ENCODE measurements around the gene CFDP1. TPM values are rescaled to one million over a fixed set of nuclear protein-coding genes. Genes with fewer than 3 reads are reported as not detected.

Gene CFDP1
- 10 to 100 TPM; 34.7 to 39.9 TPM for total RNA-seq

DNA sequence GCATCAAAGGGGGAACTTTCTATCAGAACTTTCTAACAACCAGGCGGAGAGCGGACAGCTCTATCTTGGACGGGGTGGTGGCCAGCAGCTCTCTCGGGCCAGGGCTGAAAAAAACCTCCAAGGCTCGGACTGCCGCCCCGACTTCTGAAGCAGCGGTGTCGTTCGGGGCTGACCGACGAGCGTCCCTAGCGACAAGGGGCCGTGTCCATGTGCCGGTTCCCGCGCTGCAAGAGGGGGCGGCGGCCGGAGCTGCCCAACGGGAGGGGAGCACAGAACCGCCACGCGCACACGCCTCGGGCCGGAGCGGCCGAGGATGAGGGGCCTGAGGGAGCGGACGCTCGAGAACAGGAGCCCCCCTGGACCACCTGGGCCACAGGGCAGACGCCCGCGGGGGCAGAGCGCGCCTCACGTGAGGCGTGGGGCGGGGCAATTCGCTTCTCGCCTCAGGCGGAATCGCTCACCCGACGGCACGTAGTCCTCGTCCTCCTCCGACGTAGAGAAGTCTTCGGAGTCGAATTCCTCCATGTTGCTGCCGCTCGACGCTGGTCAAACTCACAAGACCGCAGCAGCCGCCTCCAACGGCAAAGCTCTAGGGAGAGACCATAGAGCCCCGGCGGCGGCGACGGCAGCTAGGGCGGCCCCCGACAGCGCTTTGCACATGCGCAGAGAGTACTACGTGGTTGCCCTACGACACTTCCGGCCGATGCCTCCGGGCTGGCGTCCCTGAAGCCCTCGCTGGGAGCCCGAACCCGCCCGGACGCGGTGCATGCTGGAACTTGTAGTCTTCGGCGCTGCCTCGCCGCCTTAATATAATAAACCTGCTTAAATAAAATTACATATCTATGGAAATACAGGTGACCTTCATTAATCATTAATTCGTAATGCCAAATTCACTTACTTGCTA is at the start of gene CFDP1:
Gene CFDP1, minus strand, starts transcription at position 676 of the 904 bp plus-strand sequence. Its CDS starts 151 bp downstream, at position 525.
- POLR2A ChIA-PET = interaction anchor here (0.6 to 2.3 kb wide), 10 partner anchors 12 to 427 kb away, joined by 3 to 12 read pairs (median 5); partner anchors contain the start of genes KARS1, TERF2IP and TMEM170A
- TF ChIP-seq, protein P1, sequence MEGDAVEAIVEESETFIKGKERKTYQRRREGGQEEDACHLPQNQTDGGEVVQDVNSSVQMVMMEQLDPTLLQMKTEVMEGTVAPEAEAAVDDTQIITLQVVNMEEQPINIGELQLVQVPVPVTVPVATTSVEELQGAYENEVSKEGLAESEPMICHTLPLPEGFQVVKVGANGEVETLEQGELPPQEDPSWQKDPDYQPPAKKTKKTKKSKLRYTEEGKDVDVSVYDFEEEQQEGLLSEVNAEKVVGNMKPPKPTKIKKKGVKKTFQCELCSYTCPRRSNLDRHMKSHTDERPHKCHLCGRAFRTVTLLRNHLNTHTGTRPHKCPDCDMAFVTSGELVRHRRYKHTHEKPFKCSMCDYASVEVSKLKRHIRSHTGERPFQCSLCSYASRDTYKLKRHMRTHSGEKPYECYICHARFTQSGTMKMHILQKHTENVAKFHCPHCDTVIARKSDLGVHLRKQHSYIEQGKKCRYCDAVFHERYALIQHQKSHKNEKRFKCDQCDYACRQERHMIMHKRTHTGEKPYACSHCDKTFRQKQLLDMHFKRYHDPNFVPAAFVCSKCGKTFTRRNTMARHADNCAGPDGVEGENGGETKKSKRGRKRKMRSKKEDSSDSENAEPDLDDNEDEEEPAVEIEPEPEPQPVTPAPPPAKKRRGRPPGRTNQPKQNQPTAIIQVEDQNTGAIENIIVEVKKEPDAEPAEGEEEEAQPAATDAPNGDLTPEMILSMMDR (IDR thresholded peaks at IDR 0.05) = no peak
- DNase-seq (peak; percentile 96), ATAC-seq (peak; percentile 92)
- Mint-ChIP-seq H3K27me3 (no peaks in the 10 kb centered on the region), H3K27ac (peak within 1 kb of the TSS; percentile 94), H3K9me3 (no peaks in the 10 kb centered on the region), H3K4me1 (ENCODE audit: low read depth) (peaks cover 29% of the 10 kb centered on the region), H3K4me3 (peak within 1 kb of the TSS; percentile 77), H3K36me3 (ENCODE audit: low read depth) (peaks cover 15% of the 10 kb centered on the region)
- CTCF ChIA-PET = interaction anchor here (0.9 to 3.6 kb wide), 12 partner anchors 9 to 234 kb away, joined by 3 to 13 read pairs (median 4); partner anchors contain the start of genes KARS1, TERF2IP and TMEM170A
- intact Hi-C loops (cut with micrococcal nuclease) = no loop called here

DNA sequence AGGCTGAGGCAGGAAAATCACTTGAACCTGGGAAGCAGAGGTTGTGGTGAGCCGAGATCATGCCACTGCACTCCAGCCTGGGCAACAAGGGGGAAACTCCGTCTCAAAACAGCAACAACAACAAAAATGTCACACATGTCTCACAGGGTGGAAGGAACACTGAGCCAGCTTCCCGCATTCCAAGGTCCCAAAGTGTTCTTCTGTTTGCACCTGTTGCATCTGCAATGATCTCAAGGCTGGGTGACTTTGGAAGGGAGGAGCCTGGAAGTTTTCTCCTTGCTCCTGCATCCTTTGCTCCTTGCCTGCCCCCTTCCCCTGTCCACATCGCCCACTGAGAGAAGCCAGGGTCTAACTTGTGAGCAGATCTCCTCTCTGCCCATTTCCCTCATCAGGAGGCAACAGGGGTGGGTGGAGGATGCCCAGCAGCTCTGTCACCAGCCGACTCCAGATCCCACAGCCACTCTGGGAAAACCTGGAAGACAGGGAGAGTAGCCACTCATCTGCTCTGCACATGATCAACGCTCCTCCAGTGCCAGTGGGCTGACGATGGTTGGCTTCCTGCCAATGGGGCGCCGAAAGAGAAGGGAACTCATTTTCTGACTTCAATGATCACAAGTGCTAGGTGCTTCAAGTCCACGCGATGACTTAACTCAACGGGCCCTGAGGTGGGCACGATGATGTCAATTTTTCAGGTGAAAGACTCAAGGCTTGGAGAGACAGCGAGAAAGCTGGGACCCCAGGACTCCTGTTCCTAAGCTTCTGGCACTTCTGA is 49.3 kb upstream of the CFDP1 start:
- no peaks in the 10 kb centered on the region for H3K36me3 Mint-ChIP-seq (ENCODE audit: low read depth)
- peaks cover 7% of the 10 kb centered on the region for H3K27me3 Mint-ChIP-seq
- DNase-seq (no peak), ATAC-seq (no peak)
- intact Hi-C loops (cut with micrococcal nuclease) = no loop called here
- CTCF ChIA-PET = interaction anchor here (0.9 kb wide), 2 partner anchors 9 to 17 kb away, joined by 3 read pairs; no protein-coding TSS in a partner anchor
- no peaks in the 10 kb centered on the region for H3K4me1 Mint-ChIP-seq (ENCODE audit: low read depth)
- TF ChIP-seq, protein P1 (IDR thresholded peaks at IDR 0.05) = no peak
- no peak overlapping the region for H3K27ac Mint-ChIP-seq
- no peaks in the 10 kb centered on the region for H3K9me3 Mint-ChIP-seq
- H3K4me3 Mint-ChIP-seq = no peak overlapping the region
- POLR2A ChIA-PET = no interaction called here

DNA sequence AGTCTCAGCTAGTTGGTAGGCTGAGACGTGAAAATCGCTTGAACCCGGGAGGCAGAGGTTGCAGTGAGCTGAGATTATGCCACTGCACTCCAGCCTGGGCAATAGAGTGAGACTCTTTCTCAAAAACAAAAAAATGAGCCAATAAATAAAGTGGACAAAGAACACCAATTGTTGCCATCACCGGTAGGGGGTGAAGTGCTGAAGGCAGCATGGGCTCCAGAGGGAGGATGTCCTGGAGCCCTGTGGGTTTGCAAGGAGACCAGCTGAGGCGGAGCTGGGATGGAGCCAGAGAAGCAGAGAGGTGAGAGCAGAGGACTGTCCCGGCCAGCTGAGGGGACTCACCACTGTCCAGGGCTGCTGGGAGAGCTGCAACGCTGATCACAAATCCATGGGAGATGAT is 48.2 kb upstream of the CFDP1 start:
- POLR2A ChIA-PET = interaction anchor here (0.6 to 0.7 kb wide), 2 partner anchors 27 to 1700 kb away, joined by 3 read pairs; no protein-coding TSS in a partner anchor
- peaks cover 3% of the 10 kb centered on the region for H3K27me3 Mint-ChIP-seq
- ATAC-seq = no peak
- intact Hi-C loops (cut with micrococcal nuclease) = no loop called here
- no peaks in the 10 kb centered on the region for H3K36me3 Mint-ChIP-seq (ENCODE audit: low read depth)
- no peak for DNase-seq
- TF ChIP-seq, protein P1 (IDR thresholded peaks at IDR 0.05) = no peak
- H3K4me3 Mint-ChIP-seq = no peak overlapping the region
- CTCF ChIA-PET = interaction anchor here (1.1 kb wide), 1 partner anchor 16 kb away, joined by 3 read pairs; no protein-coding TSS in a partner anchor
- no peaks in the 10 kb centered on the region for H3K4me1 Mint-ChIP-seq (ENCODE audit: low read depth)
- no peak overlapping the region for H3K27ac Mint-ChIP-seq
- H3K9me3 Mint-ChIP-seq = no peaks in the 10 kb centered on the region

DNA sequence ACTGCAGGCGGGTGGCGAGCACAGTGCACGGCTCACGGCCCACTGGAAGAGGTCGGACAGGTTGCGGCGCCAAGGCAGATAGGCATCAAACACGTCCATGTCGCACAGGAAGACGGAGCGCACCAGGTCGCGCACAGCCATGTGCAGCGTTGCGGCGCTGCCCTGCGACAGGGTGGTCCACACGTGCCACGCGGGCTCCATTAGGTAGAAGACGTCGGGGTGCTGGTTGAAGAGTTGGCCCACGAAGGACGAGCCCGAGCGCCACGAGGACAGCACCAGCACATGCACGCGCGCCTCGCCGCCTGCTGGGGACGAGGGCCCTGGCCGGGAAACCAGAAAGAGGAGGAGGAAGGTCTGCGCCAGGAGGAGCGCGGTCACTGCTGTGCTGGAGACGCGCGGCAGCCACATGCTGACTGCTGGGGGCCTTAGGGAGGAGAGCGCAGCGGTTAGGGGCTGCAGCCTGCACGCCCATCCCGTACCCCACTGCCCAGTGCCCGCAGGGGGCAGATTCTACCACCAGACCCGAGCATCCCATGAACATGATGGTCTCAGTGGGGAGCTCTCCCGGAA is 46.2 kb upstream of the CFDP1 start:
- intact Hi-C loops (cut with micrococcal nuclease) = no loop called here
- Mint-ChIP-seq H3K9me3 (no peaks in the 10 kb centered on the region), H3K36me3 (ENCODE audit: low read depth) (no peaks in the 10 kb centered on the region), H3K4me1 (ENCODE audit: low read depth) (no peaks in the 10 kb centered on the region), H3K27ac (no peak overlapping the region), H3K27me3 (peaks cover 2% of the 10 kb centered on the region), H3K4me3 (no peak overlapping the region)
- ATAC-seq (no peak), DNase-seq (no peak)
- TF ChIP-seq, protein P1 (IDR thresholded peaks at IDR 0.05) = no peak
- POLR2A ChIA-PET = no interaction called here
- CTCF ChIA-PET = no interaction called here

Data from activated CD8-positive, alpha-beta T cell treated with anti-CD3 and anti-CD28 coated beads for 36 hours (primary cell).